ENCODE measurements around the gene SCGB1D1. TPM values are rescaled to one million over a fixed set of nuclear protein-coding genes. Genes with fewer than 3 reads are reported as not detected.

The SCGB1D1 gene
- total and polyA plus RNA-seq, 2 experiments from 2014 or later, result not detected

DNA sequence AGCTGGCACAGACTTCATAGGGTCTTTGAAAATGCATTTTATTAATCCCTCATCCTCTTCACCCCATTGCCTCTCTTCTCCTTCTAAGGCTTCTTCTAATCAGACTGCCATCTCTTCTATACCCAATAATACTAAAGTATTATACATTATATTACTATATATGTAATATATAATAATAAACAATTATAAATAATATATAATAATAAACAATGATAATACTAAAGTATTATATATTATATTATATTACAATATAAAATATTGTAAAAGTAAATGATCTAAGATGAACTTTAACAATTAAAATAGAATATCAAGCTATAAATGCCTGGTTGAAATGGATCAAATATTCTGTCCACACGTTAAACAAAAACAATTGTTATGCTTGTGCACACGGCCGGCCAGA, 31.5 kb downstream of the SCGB1D1 start (continued):
- TF ChIP-seq, protein P1, sequence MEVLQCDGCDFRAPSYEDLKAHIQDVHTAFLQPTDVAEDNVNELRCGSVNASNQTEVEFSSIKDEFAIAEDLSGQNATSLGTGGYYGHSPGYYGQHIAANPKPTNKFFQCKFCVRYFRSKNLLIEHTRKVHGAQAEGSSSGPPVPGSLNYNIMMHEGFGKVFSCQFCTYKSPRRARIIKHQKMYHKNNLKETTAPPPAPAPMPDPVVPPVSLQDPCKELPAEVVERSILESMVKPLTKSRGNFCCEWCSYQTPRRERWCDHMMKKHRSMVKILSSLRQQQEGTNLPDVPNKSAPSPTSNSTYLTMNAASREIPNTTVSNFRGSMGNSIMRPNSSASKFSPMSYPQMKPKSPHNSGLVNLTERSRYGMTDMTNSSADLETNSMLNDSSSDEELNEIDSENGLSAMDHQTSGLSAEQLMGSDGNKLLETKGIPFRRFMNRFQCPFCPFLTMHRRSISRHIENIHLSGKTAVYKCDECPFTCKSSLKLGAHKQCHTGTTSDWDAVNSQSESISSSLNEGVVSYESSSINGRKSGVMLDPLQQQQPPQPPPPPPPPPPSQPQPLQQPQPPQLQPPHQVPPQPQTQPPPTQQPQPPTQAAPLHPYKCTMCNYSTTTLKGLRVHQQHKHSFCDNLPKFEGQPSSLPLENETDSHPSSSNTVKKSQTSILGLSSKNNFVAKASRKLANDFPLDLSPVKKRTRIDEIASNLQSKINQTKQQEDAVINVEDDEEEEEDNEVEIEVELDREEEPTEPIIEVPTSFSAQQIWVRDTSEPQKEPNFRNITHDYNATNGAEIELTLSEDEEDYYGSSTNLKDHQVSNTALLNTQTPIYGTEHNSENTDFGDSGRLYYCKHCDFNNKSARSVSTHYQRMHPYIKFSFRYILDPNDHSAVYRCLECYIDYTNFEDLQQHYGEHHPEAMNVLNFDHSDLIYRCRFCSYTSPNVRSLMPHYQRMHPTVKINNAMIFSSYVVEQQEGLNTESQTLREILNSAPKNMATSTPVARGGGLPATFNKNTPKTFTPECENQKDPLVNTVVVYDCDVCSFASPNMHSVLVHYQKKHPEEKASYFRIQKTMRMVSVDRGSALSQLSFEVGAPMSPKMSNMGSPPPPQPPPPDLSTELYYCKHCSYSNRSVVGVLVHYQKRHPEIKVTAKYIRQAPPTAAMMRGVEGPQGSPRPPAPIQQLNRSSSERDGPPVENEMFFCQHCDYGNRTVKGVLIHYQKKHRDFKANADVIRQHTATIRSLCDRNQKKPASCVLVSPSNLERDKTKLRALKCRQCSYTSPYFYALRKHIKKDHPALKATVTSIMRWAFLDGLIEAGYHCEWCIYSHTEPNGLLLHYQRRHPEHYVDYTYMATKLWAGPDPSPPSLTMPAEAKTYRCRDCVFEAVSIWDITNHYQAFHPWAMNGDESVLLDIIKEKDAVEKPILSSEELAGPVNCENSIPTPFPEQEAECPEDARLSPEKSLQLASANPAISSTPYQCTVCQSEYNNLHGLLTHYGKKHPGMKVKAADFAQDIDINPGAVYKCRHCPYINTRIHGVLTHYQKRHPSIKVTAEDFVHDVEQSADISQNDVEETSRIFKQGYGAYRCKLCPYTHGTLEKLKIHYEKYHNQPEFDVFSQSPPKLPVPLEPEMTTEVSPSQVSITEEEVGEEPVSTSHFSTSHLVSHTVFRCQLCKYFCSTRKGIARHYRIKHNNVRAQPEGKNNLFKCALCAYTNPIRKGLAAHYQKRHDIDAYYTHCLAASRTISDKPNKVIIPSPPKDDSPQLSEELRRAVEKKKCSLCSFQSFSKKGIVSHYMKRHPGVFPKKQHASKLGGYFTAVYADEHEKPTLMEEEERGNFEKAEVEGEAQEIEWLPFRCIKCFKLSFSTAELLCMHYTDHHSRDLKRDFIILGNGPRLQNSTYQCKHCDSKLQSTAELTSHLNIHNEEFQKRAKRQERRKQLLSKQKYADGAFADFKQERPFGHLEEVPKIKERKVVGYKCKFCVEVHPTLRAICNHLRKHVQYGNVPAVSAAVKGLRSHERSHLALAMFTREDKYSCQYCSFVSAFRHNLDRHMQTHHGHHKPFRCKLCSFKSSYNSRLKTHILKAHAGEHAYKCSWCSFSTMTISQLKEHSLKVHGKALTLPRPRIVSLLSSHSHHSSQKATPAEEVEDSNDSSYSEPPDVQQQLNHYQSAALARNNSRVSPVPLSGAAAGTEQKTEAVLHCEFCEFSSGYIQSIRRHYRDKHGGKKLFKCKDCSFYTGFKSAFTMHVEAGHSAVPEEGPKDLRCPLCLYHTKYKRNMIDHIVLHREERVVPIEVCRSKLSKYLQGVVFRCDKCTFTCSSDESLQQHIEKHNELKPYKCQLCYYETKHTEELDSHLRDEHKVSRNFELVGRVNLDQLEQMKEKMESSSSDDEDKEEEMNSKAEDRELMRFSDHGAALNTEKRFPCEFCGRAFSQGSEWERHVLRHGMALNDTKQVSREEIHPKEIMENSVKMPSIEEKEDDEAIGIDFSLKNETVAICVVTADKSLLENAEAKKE (CRISPR knock-in tag; IDR thresholded peaks at IDR 0.05), result no peak
- TF ChIP-seq CREB1 (CRISPR knock-in tag; IDR thresholded peaks at IDR 0.05; ENCODE audit: low read depth) (no peak), STAT1 (IDR thresholded peaks at IDR 0.05; ENCODE audit: unreplicated experiment) (no peak)

- H2AFZ ChIP-seq, result no peak overlapping the region
- no peaks in the 10 kb centered on the region for H4K20me1 ChIP-seq (replicated peaks; ENCODE audit: insufficient read depth)
- no peak overlapping the region for H3K4me3 ChIP-seq
- no peak overlapping the region for H3K4me2 ChIP-seq
- ATAC-seq (no peak), DNase-seq (ENCODE audit: low spot score) (peak; percentile 27)
- H3K36me3 ChIP-seq (ENCODE audit: insufficient read depth), result no peaks in the 10 kb centered on the region; the same call in 1 of the 2 replicates
- Mint-ChIP-seq H3K9me3 (peaks cover 42% of the 10 kb centered on the region), H3K27ac (no peak overlapping the region), H3K4me3 (no peak overlapping the region), H3K27me3 (ENCODE audit: insufficient read depth, low read depth, poor library complexity) (no peaks in the 10 kb centered on the region), H3K36me3 (ENCODE audit: low read depth) (peaks cover 16% of the 10 kb centered on the region), H3K4me1 (no peaks in the 10 kb centered on the region)
- H3K27ac ChIP-seq (ENCODE audit: low read depth), result no peak overlapping the region
- H3F3A ChIP-seq (replicated peaks; ENCODE audit: low read depth), result no peaks in the 10 kb centered on the region
- no peaks in the 10 kb centered on the region for H3K9me2 ChIP-seq (ENCODE audit: insufficient read depth)
- H3K4me1 ChIP-seq (ENCODE audit: insufficient read depth), result no peaks in the 10 kb centered on the region
- H3K27me3 ChIP-seq (ENCODE audit: insufficient read depth), result no peaks in the 10 kb centered on the region
- no peaks in the 10 kb centered on the region for H3K79me2 ChIP-seq (replicated peaks; ENCODE audit: insufficient read depth)
- TF ChIP-seq STAT1 (IDR thresholded peaks at IDR 0.05; ENCODE audit: unreplicated experiment) (no peak), NANOG (IDR thresholded peaks at IDR 0.05; ENCODE audit: borderline replicate concordance) (no peak), EZH2phosphoT487 (IDR thresholded peaks at IDR 0.05; ENCODE audit: unreplicated experiment) (no peak), CREB1 (CRISPR knock-in tag; IDR thresholded peaks at IDR 0.05; ENCODE audit: low read depth) (no peak), REST (IDR thresholded peaks at IDR 0.05; ENCODE audit: unreplicated experiment) (no peak)
- TF ChIP-seq, protein P1 (CRISPR knock-in tag; IDR thresholded peaks at IDR 0.05), result no peak
Observed at GRCh38 chr11:62223095-62223494, 33.1 kb downstream of the SCGB1D1 start.

Data from GM23338 (cell line).